Mucosa of stomach (tissue), 1 donor: ENCODE results near the gene ERO1A.

Experiments
- H3K27me3 ChIP-seq: one replicate; pipeline ENCODE4 v1.7.0; 2013; ENCODE audit warnings: mild to moderate bottlenecking, low read length; ENCODE audit not compliant: control insufficient read depth, insufficient read depth
- H3K36me3 ChIP-seq: one replicate; pipeline ENCODE4 v1.7.0; 2013; ENCODE audit warnings: low read length; ENCODE audit not compliant: control insufficient read depth, insufficient read depth
- H3K4me1 ChIP-seq: one replicate; pipeline ENCODE4 v1.7.0; 2013; ENCODE audit warnings: mild to moderate bottlenecking, low read length; ENCODE audit not compliant: control insufficient read depth, insufficient read depth
- H3K4me3 ChIP-seq: one replicate; pipeline ENCODE4 v1.7.0; 2013; ENCODE audit warnings: low read length
- H3K9ac ChIP-seq: one replicate; pipeline ENCODE4 v1.7.0; 2013; ENCODE audit warnings: mild to moderate bottlenecking, low read length, moderate library complexity
- H3K9me3 ChIP-seq: one replicate; pipeline ENCODE4 v1.7.0; 2013; ENCODE audit warnings: mild to moderate bottlenecking, low read length, moderate library complexity; ENCODE audit not compliant: control insufficient read depth
- donor health status: Pancreatic carcinoma.

Gene ERO1A

DNA sequence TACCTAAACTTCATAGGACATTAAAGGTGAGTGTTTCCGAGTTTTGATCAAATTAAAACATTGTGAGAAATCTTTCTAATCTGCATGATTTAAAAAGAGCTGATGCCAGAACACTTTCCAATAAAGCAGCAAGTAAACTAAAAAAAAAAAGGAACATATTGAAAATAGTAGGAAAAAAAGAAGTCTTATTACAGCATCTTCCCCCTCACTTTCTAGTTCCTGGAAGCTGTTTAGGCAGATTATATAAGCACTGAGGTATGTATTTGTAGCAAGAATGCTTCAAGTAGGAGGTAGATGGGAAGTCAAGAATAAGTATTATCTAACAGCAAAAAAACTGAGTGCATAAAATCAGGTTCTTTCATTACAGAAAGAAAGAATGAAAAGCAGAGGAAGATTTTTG lies 45.8 kb downstream of the ERO1A start:
- Histone ChIP-seq H3K9ac (no peak overlapping the region), H3K27me3 (no peaks in the 10 kb centered on the region), H3K4me3 (no peak overlapping the region), H3K9me3 (no peaks in the 10 kb centered on the region), H3K4me1 (no peaks in the 10 kb centered on the region), H3K36me3 (no peaks in the 10 kb centered on the region)

DNA sequence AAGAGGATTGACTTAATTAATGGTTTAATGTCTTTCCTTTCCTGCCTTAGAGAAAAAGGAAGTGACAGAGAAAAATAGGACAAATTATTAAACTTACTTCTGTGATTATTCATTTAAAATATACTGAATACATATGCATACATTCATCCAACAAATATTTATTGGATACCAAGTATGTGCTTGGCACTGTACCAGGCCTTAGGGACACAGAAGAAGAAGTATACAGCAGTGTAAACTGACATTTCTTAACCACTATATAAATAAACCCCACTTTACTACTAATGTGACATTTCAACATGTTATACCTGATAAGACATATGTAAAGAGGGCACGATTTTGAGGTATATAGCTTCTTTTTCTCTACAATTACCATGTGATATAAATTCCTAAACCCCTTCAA lies 53.6 kb downstream of the ERO1A start:
- Histone ChIP-seq H3K27me3 (no peaks in the 10 kb centered on the region), H3K9ac (no peak overlapping the region), H3K4me3 (no peak overlapping the region), H3K9me3 (no peaks in the 10 kb centered on the region), H3K4me1 (no peaks in the 10 kb centered on the region), H3K36me3 (no peaks in the 10 kb centered on the region)

DNA sequence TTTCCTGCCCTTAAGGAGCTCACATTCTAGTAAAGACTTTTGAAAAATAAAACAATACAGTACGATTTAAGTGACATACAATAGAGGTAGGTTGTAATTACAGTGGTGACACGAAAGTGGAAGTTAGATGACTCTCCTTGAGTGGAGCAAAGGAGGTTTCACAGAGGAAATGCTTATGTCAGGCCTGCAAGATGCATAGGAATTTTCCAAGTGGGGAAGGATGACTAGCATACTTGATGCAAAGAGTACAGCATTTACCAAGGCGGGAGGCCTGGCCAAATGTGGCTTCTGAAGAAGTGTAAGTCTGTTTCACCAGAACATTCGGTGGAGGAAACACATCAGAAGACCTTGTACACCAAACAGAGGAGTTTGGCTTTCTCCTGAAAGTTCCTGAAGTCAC lies 55.2 kb downstream of the ERO1A start:
- H3K36me3 ChIP-seq = no peaks in the 10 kb centered on the region
- H3K9ac ChIP-seq = no peak overlapping the region
- no peaks in the 10 kb centered on the region for H3K9me3 ChIP-seq
- no peak overlapping the region for H3K4me3 ChIP-seq
- H3K27me3 ChIP-seq = no peaks in the 10 kb centered on the region
- H3K4me1 ChIP-seq = no peaks in the 10 kb centered on the region

DNA sequence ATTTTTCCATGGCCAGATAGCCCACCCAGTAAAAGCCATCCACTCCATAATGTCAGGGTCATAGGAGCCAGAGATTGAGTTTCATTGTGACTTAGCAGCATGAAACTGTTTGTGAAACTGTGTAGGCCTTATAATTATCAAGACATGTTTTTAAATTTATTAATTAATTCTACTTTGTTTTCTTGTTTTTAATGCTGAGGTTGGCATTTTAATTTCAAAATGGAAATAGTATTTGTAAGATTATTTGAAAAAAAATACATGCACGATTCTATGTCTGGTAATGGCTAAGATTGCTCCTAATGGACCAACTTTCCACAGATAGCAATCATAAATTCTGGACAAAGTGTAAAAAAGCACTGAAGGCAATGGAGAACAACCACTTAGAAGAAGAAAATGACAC lies 75.7 kb downstream of the ERO1A start:
- Histone ChIP-seq H3K4me3 (no peak overlapping the region), H3K27me3 (no peaks in the 10 kb centered on the region), H3K4me1 (no peaks in the 10 kb centered on the region), H3K9ac (no peak overlapping the region), H3K9me3 (no peaks in the 10 kb centered on the region), H3K36me3 (no peaks in the 10 kb centered on the region)

DNA sequence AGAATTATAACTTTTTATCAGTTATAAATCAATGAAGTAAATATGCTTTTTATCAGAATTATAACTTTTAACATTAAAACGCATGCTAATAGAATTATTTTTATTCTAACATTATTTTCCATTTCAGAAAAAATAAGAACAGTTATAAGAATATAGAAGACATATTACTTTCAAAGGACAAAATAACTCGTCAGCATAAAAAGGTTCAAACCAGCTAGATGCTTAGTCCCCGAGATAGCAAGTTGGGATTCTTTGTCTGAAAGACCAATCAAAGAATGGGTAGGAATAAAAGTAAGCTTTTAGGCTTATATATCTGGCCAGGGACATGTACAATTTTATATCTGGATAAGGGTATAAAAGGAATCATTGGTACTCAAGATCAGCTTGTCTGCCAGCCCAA lies 76.8 kb downstream of the ERO1A start:
- Histone ChIP-seq H3K36me3 (no peaks in the 10 kb centered on the region), H3K27me3 (no peaks in the 10 kb centered on the region), H3K4me1 (no peaks in the 10 kb centered on the region), H3K9ac (no peak overlapping the region), H3K9me3 (no peaks in the 10 kb centered on the region), H3K4me3 (no peak overlapping the region)

DNA sequence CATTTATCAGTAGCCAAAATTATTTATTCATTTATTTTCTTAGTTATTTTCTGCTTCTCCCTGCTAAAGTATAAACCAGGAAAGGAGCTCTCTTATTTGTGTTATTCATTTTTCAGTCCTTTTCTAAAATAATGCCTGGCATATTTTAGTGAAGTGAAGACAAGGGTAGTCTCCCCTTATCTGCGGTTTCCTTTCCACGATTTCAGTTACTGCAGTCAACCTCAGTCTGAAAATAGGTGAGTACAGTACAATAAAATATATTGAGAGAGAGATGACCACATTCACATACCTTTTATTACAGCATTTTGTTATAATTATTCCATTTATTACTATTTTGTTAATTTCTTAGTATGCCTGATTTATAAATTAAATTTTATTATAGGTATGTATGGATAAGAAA lies 85.2 kb downstream of the ERO1A start:
- no peak overlapping the region for H3K9ac ChIP-seq
- H3K27me3 ChIP-seq = no peaks in the 10 kb centered on the region
- H3K36me3 ChIP-seq = no peaks in the 10 kb centered on the region
- H3K4me3 ChIP-seq = no peak overlapping the region
- no peaks in the 10 kb centered on the region for H3K4me1 ChIP-seq
- H3K9me3 ChIP-seq = no peaks in the 10 kb centered on the region

DNA sequence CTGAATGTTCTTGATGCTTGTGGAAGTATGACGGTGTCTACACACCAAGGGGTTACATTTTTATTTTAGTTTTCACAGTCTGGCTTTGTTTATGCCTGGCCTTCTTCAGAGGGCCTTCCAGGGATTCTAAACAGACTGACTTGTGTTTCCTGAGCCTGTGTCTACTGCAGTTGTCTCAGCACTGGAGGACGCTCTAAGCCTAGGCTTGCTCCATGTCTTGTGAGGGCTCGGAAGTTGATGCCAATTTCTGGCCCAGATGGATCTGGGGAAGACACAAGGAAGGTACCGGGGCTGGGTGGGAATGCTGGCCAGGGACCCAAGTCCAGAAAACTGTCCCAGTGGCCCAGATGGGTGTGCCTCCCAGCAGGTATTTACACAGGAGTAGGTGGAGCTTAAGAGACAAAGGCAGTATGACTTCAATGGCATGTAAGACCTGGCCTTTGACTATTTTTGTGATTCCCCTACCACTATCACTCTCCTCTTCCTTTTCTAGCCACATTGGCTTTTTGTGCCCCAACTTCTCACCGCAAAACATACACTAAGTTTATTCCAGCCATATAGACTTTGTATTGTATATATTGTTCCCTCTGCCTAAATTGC lies 85.8 kb downstream of the ERO1A start:
- no peaks in the 10 kb centered on the region for H3K4me1 ChIP-seq
- H3K4me3 ChIP-seq = no peak overlapping the region
- H3K9me3 ChIP-seq = no peaks in the 10 kb centered on the region
- no peak overlapping the region for H3K9ac ChIP-seq
- no peaks in the 10 kb centered on the region for H3K36me3 ChIP-seq
- no peaks in the 10 kb centered on the region for H3K27me3 ChIP-seq

DNA sequence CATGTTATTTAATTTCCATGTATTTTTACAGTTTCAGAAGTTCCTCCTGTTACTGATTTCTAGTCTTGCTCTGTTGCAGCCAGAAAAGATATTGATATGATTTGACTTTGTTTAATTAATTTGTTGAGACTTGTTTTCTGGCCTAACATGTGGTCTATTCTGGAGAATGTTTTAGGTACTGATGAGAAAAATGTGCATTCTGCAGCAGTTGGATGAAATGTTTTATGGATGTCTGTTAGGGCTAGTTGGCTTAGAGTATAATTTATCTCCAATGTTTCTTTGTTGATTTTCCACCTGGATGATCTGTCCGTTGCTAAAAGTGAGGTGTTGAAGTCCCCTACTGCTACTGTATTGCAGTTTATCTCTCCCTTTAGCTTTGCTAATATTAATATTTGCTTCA lies 88.3 kb downstream of the ERO1A start:
- Histone ChIP-seq H3K9me3 (no peaks in the 10 kb centered on the region), H3K9ac (no peak overlapping the region), H3K4me3 (no peak overlapping the region), H3K4me1 (no peaks in the 10 kb centered on the region), H3K36me3 (no peaks in the 10 kb centered on the region), H3K27me3 (no peaks in the 10 kb centered on the region)

DNA sequence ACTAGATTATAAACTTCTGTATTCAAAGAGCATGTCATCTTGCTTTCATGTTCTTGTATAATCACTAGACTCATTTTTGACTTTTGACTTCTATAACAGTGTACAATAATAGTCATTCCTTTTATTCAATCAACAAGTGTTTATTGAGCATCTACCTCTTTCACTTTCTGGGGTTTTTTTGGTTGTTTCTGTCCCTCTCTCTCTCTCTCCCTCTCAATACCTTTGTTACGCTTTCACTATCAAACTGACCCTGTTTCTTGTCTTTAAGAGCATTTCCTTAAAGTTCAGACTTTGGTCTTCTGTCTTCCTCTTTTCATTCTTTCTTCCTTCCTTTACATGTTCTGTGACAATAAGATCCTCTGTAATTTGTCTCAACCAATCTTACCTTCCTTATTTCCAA lies 93.2 kb downstream of the ERO1A start:
- H3K9me3 ChIP-seq = no peaks in the 10 kb centered on the region
- no peaks in the 10 kb centered on the region for H3K4me1 ChIP-seq
- H3K4me3 ChIP-seq = no peak overlapping the region
- H3K27me3 ChIP-seq = no peaks in the 10 kb centered on the region
- H3K9ac ChIP-seq = no peak overlapping the region
- H3K36me3 ChIP-seq = no peaks in the 10 kb centered on the region

DNA sequence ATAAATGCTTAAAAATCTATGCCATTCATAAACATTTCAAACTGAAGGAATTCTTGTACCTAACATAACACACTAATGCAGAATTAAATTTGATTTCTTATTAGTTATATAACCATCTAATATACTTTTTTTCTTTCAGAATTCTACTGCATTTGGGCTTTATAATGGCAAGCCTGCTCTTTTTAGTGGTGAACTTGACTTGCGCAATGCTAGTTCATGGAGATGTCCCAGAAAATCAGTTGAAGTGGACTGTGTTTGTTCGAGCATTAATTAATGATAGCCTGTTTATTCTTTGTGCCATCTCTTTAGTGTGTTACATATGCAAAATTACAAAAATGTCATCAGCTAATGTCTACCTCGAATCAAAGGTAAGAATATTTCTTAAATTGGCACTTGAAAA lies 95.4 kb downstream of the ERO1A start:
- Histone ChIP-seq H3K36me3 (no peaks in the 10 kb centered on the region), H3K4me1 (no peaks in the 10 kb centered on the region), H3K27me3 (no peaks in the 10 kb centered on the region), H3K4me3 (no peak overlapping the region), H3K9me3 (no peaks in the 10 kb centered on the region), H3K9ac (no peak overlapping the region)

DNA sequence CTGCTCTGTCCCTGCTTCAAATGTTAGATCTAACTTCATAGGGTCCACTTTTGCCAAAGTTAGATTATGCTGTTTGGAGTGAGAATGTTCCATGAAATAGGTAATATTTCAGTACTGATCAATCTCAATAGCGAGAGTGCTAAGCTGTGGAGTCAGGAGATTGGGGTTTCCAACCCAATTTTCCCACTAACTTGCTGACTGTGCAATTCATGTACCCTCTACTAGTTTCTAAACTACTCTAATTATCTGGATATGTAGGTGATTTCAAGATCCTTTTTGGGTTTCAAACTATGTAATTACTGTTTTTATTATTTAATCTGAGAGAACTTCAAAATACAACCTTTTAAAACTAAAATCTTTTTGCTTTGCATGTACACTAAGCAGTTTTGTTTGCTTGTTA lies 96.8 kb downstream of the ERO1A start:
- H3K36me3 ChIP-seq = no peaks in the 10 kb centered on the region
- no peaks in the 10 kb centered on the region for H3K9me3 ChIP-seq
- H3K27me3 ChIP-seq = no peaks in the 10 kb centered on the region
- no peak overlapping the region for H3K9ac ChIP-seq
- no peaks in the 10 kb centered on the region for H3K4me1 ChIP-seq
- H3K4me3 ChIP-seq = no peak overlapping the region

DNA sequence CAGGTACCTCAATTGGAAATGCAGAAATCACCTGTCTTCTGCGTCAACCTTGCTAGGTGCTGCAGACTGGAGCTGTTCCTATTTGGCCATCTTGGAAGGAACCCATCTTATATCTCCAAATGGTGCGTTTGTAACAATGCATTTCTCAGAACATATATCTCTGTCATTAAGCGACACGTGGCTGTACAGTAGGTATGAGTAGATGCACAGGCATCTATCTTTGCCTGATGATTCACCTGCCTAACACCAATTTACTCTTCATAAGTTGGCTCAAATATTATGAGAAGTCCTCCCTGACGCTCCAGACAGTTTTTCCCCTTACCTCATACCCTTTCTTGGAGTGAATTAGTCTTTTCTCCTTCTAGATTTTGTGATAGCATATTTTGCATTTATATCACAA lies 98.5 kb downstream of the ERO1A start:
- no peaks in the 10 kb centered on the region for H3K4me1 ChIP-seq
- no peaks in the 10 kb centered on the region for H3K27me3 ChIP-seq
- H3K9ac ChIP-seq = no peak overlapping the region
- no peak overlapping the region for H3K4me3 ChIP-seq
- no peaks in the 10 kb centered on the region for H3K9me3 ChIP-seq
- H3K36me3 ChIP-seq = no peaks in the 10 kb centered on the region

DNA sequence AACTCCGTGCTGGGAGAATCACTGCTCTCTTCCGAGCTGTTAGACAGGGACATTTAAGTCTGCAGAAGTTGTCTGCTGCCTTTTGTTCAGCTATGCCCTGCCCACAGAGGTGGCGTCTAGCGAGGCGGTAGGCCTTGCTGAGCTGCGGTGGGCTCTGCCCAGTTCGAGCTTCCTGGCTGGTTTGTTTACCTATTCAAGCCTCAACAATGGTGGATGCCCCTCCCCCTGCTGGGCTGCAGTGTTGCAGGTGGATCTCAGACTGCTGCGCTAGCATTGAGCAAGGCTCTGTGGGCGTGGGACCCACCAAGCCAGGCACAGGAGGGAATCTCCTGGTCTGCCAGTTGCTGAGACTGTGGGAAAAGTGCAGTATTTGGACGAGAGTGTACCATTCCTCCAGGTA lies 99.0 kb downstream of the ERO1A start:
- no peak overlapping the region for H3K9ac ChIP-seq
- H3K9me3 ChIP-seq = no peaks in the 10 kb centered on the region
- H3K36me3 ChIP-seq = no peaks in the 10 kb centered on the region
- no peaks in the 10 kb centered on the region for H3K27me3 ChIP-seq
- no peak overlapping the region for H3K4me3 ChIP-seq
- no peaks in the 10 kb centered on the region for H3K4me1 ChIP-seq
